K562 (cell line): ENCODE measurements around the gene ANXA9. TPM values are rescaled to one million over a fixed set of nuclear protein-coding genes. Genes with fewer than 3 reads are reported as not detected.
A peak's percentile ranks its signal among the peaks of the same experiment; 100 is the strongest.

ENCODE experiments used
- CREBBP ChIP-seq: IDR thresholded peaks from one replicate; pipeline ENCODE4 v1.6.1; 2012; ENCODE audit warnings: low read depth, mild to moderate bottlenecking, control low read depth, inconsistent platforms, low read length
- GATAD2B ChIP-seq: fragments of 450-650 bp; IDR thresholded peaks from 2 replicates; pipeline ENCODE4 v1.6.1; 2017; ENCODE audit warnings: mild to moderate bottlenecking, borderline replicate concordance
- MGA ChIP-seq: fragments of 450-650 bp; IDR thresholded peaks from 2 replicates; pipeline ENCODE4 v1.6.1; 2016; ENCODE audit warnings: mild to moderate bottlenecking, moderate library complexity
- MLLT1 ChIP-seq, 2 experiments: fragments of 450-650 bp; IDR thresholded peaks; 2 replicates each; pipeline ENCODE4 v1.6.1; 2016
- TAF1 ChIP-seq: IDR thresholded peaks from 2 replicates; pipeline ENCODE4 v1.6.1; 2011; ENCODE audit warnings: mild to moderate bottlenecking, low read length, moderate library complexity; ENCODE audit not compliant: insufficient read depth, control insufficient read depth, severe bottlenecking; ENCODE audit errors: extremely low read depth
- ZNF280B ChIP-seq: fragments of 250-450 bp; sonication (Bioruptor Pico); IDR thresholded peaks from 2 replicates; pipeline ENCODE4 v1.5.1; 2021; ENCODE audit warnings: mild to moderate bottlenecking
- polyA plus RNA-seq, 8 experiments: library from polyadenylated mRNA; depleted of rRNA in 4 of 8; stranded (reverse) in 5 of 8; unstranded in 3 of 8; fragments of >200 nt; fragmentation: Nextera tagmentation in 2 of 8; fragmentation: Illumina TruSeq in 1 of 8; extraction: Ambion mirVana in 2 of 8; extraction: Trizol in 1 of 8; gene quantifications; 2 replicates each; pipeline versions ENCODE4 v1.2.1 to v1.2.3, GENCODE V29; 2011 to 2014; ENCODE audit warnings: inconsistent platforms in 1 of 8, missing spikeins in 1 of 8
- total RNA-seq, 7 experiments: library from RNA; depleted of rRNA in 6 of 7; stranded (reverse); fragments of >200 nt in 6 of 7; fragmentation: Illumina TruSeq in 2 of 7; extraction: Trizol in 2 of 7; gene quantifications; 2 replicates each; pipeline versions ENCODE4 v1.2.1 to v1.2.3, GENCODE V29; 2011 to 2021; ENCODE audit warnings: low replicate concordance in 1 of 7

ANXA9 gene
- total and polyA plus RNA-seq, 9 of the 15 experiments (the other 6 are each of a cell fraction or from before 2014, with no cell fraction given), result 0.24 to 1.6 (median 0.57) TPM

- no peak; the same call in 1 of the 2 replicates for TF ChIP-seq MGA
- TF ChIP-seq CREBBP, result no peak
- peak; percentile 64; the same call in 1 of the 2 replicates for TF ChIP-seq GATAD2B
- TF ChIP-seq ZNF280B, result no peak
- TF ChIP-seq MLLT1 (IDR thresholded peaks at IDR 0.05), result peak in 1 of 2 experiments; percentile 76; a peak in 2 of 4 replicates
- TF ChIP-seq TAF1, result peak; percentile 44
Measured at GRCh38 chr1:150976879-150977694, 5.0 kb upstream of the ANXA9 start (continued).
